Bone marrow (tissue), 2 donors: ENCODE measurements around the gene FOXP1.

Source experiments
- DNase-seq, 2 donors: peaks; one replicate each; lab custom pipeline; 2025; lab: John Stamatoyannopoulos, UW

The FOXP1 gene

DNA sequence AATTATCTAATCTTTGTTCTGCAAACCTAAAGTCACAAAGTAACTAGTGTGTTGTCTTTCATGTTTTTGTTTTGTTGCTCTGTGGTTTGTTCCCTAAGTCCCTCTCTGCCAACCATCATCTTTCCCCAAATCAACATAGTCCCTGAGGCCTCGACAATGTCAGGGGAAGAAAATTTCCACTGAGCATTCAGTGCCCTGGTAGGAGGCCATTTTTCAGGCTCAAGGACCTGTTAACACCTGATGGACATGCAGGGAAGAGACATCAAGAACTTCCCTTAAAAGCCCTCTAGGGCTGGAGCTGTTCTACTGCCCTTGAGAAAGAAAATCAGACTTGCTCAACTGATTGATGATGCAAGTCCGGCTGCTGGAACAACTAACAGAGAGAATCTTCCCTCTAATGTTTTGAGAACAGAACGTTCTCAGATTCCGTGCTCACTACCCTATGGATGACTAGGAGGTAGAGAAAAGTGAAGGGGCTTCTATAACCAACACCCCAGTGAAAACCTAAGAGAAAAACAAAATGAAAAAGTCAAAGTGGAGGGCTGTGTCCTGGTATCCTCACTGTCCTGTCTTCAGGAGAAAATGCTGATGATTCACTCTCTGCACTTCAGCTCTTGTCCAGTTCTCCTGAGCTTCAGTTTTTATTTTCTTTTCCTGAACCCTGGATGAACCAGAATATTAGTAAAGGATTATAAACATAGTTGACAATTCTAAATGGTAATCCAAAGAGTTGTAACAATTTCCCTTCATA lies 373.1 kb downstream of the FOXP1 start:
- peak in 1 of 2 donors; percentile 1 for DNase-seq

DNA sequence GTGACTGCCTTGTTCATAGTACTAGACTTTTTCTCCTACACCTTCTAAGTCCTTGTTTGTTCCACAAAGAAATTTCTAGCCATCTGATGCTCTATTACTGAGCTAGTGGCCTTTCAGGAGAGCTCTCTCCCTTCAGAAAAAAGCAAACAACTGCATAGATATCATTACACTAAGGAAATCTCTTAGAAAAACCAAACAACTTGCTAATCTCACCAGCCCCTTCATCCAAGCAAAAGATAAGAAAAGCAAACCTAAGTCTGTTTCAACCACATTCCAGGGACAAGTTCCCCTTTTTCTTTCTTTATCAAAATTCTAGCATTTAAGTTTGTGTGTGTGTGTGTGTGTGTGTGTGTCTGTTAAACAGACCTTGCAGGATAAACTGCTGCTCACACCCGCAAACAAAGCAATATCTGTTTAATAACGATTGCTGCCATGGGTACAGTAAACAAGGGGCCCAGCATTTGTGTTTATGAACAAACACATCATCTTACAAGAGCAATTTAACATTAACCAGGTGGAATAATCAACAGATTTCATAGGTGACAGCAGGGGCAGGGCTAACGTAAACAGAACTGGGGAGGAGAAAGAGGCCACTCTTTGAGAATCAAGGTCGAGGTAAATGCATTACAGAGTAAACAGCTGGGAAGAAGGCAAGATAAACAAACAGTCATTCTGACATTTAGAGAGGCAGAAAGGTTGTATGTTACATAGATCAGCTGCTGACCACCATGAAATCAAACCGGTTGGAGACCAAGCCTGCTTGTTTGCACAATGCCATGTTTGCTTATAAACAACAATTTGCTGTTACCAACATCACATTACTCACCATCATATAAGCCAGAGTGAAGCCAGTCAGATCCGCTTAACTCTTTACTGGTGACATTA lies 375.1 kb downstream of the FOXP1 start:
- peak in 1 of 2 donors; percentile 61 for DNase-seq

DNA sequence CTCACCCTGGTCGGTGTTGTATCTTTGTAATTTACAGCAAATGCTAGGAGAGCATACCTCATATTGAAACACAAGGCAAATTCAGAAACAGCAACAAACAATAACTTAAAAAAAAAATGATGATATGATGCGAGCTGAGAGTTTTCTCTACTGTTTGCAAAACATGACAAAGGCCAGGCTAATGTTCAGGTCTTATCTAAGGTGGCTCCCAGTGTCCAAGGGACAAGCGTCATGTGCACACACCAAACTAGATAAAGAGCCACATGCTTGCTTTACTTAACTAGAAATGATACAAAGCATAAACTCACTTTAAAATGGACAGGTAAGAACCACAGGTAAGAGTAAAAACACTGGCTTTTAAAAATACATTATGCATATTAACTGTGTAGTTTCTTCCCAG lies 375.9 kb downstream of the FOXP1 start:
- DNase-seq = no peak

DNA sequence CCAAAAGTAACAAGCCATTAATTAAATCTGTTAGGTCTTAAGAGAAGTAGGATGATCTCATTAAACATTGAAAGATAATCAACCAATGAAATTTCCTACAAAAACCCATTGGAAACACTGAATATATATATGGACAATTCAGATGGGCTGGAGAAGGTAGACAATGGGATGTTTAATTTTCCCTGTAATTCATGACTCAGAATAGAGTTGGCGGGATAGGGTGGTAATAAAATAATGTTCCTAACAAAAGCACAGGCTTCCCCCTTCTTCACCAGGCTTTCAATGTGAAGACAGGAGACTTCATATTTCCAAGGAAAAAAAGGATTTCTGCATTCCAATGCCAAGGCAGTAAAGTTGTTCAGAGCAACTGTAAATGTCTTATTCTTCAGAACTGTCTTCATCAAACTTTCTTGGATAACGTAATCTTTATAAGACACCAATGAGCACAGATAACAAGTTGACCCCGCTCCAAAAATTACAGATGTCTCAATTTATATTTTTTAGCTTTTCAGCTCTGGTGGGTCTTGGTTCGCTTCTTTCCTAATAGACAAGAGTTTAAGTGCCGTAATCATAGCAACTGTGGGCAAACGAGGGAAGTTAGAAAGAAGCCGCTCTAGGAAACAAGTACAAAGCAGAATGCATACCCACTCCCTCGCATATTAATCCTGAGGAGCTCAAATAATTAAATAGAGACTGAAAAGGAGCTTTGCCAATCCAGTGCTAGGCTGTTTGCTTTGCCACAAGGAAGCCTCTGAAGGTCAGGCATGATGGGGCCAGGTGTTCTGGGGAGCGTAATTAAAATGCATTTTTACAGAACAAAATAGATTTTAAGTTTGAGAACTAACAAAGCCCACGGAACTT lies 377.0 kb downstream of the FOXP1 start:
- DNase-seq = no peak

DNA sequence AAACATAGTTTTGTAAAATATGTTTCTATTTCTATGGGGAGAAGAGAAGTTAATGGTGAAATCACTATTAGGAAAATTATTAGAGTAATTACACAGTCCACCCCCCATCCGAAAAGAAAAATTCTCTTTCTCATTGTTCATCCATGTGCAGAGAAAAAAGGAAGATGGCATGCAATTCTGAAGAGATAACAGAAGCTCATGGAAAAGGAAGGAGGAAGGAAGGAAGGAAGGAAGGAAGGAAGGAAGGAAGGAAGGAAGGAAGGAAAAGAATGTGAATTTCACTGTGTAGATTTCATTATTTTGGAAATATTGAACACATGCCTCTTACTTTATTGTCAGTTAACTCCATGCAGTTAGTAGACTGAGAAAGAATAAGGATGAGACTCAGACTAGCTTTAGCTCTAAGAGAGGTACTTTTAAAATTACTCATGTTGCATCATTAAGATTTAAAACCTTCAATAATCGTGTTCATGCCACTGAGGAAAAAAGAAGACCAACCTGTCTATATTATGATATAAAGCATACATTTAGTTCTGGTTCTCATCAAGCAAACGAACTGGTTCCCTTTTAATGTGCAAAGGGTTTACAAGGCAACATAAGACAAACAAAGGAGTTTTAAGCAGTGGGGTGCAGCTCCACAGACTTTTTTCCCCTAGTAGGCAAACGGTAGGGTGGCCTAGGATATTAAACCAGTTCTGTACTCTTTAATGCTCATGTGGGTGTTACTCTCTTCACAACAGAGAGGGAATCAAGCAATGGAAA lies 379.6 kb downstream of the FOXP1 start:
- DNase-seq = no peak

DNA sequence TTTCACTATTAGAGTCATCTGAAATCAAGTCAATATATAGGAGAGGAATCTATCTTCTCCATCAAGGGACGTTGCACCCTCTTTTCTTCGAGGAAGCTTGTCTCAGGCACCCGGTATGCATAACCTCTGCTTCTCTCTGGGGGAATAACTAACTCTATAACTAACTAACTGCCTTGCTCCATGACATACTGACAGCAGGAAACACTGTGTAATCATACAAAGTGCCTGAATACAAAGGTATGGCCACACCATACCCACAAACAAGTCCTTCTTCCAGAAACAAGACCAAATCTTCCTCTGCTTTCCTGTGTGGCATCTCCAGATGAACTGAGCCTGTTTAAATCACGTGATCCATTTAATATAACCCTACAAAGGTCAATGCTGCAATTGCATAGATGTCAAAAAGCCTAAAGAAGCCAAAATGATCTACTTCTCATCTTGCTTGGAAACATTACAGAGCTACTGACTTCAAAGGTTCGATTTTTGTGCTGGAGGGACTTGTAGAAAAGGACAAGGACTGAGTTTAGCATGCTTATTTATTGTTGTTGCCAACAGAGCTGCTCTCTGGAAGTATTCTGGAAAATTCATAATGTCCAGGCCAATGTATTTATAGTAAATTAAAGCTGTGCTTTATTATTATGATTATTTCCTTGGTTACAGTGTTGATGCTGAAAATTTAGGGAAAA lies 380.5 kb downstream of the FOXP1 start:
- DNase-seq = no peak

DNA sequence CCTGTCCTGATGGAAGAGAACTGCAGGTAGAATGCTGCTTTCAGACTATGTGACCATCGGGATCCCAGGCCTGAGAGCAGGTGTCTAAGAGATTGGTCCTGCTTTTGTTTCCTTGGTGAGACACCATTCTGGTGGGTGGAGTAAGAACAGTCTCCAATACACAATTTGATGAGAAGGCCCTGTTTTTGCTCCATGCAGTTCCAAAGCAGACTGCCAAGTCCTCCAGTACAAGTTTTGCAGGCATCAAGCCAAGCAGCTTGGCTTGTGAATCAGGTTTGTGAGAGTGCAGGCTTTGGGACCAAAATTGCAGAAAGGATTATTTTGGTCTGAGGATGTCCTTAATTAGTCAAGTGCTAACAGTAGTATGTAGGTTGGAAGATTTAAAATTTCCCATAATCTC lies 381.6 kb downstream of the FOXP1 start:
- DNase-seq = no peak

DNA sequence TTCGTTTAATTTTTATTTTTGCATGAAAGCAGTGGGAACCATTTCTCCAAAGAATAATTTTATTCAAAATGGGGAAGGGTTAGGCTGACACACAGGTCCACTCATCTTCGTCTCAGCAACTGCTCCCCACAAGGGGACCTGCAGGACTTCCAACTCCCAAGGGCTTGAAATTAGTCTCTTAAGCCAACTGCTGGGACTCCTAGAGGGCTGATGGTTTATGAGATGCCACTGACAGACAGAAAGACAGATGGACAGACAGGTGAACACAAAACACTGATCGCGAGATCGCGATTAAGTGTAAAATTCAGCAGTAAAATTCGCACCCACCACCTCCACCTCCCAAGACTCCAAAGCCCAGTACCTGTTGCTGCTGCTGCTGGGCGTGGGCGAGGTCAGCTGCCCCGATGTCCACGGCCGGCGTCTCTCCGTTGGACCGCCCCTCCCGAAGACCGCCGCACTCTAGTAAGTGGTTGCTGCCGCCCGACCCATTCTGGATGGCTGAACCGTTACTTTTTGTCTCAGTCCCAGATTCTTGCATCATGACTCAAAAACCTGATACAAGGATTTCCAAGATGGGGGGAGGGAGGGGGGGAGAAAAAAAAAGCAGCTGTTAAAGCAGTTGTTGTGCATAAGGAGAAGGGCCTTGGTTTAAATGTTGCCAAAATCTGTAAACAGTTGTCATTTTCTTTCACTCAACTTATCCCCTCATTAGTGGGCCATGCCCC lies 385.5 kb downstream of the FOXP1 start:
- no peak for DNase-seq

DNA sequence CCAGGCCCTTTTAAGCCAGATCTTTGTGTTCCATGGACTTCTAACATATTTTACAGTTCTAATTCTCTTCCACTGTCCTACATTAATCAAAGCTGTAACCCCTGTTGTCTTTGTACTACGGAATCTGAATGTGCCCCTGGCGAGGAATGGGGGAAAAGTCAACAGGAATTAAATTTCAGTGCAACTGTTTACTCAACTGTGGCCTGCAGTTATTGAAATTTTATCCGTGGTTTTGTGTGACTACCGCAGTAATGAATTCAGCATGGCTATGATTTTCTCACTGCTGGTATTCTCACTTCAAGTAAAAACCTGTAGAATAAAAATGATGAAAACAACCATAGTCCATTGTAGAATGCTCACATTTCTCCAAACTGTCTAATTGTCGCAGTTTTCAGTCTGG lies 388.0 kb downstream of the FOXP1 start:
- DNase-seq = no peak

DNA sequence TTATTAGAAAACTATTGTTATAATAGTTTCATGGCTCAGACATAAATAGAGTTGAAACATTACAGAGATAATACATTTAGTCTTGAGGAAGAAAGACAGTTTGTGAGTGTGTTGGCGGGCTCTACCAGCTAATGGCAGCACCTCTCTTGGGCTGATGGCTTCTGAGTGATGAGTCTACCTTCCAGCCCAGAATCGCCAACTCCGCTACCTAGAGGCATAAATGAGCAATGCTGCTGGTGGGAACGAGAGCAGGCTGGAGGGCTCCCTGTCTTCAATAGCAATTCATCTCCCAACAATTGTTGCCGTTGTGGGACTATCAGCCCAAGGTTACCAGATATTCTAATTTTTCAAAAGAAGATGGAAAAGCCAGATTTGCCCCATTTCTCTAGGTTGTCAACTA lies 388.7 kb downstream of the FOXP1 start:
- DNase-seq = no peak

DNA sequence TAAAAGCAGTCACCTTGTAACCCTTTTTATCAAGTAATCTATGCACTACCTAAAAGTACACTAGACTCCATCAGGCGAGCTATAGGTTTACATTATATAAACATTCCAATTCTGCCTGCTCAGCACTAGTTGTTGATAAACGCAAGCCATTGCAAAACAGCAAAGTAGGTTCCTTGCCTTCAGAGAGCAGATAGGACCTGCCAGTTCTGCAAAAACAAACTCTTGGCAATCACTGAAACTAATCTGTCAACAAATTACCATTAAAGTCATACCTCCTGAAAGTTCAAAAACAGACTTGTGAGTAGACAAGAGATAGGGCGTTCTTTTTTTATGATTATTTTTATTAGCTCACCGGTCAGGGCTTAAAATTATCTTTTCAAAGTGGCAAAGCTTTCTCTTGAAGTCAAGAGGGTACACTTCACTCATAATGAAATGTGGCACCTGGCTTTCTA lies 392.5 kb downstream of the FOXP1 start:
- no peak for DNase-seq

DNA sequence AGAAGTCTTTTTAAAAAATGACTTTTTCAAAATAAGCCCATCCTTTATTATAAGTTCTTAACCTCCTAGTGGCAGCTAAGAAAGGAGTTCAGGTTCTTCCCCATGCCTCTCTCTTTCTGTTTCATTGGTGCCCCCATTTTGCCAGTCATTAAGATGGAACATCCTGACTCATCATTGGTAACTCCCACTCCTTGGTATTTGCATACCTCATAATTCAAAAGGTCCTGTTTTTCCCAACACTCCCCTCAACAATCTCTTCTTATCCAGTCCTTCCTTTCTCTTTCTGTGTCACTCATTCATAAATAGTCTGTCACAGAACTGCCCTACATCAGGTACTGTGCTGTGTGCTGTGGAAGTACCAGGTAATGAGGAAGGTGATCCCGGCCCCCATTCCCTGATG lies 394.0 kb downstream of the FOXP1 start:
- no peak for DNase-seq

DNA sequence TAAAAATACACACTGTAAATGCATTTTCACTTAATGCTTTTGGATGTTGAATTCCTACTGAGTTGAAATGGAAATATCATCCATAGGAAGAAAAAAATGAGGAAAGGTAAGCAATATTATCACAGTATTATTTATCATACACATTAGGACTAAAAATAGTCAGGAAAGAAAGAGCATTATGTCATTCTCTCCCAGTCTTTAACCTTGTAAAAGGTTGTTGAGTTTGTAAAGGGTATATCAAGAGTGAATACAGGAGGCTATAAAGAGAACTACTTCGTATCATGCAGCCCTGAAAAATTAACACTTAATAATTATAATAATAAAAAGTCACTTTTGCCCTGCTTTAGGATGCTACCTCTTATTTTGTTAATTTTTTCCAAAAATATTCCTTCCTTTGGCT lies 395.8 kb downstream of the FOXP1 start:
- DNase-seq = no peak

DNA sequence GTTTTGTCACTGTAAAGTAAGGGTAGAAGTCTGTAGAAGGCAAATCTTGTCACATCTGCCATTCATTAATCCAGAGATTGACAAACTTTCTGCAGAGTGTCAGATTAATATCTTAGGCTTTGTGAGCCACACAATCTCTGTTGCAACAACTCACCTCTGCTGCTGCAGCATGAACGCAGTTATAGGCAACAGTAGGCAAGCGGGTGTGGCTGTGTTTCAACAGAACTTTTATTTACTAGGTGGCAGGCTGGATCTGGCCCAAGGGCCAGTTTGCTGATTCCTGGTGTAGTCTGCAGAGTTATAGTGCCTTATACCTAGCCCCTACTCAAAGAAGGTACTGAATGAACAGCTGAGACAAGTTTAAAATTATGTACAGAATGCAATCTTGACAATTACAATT lies 396.7 kb downstream of the FOXP1 start:
- DNase-seq = no peak

DNA sequence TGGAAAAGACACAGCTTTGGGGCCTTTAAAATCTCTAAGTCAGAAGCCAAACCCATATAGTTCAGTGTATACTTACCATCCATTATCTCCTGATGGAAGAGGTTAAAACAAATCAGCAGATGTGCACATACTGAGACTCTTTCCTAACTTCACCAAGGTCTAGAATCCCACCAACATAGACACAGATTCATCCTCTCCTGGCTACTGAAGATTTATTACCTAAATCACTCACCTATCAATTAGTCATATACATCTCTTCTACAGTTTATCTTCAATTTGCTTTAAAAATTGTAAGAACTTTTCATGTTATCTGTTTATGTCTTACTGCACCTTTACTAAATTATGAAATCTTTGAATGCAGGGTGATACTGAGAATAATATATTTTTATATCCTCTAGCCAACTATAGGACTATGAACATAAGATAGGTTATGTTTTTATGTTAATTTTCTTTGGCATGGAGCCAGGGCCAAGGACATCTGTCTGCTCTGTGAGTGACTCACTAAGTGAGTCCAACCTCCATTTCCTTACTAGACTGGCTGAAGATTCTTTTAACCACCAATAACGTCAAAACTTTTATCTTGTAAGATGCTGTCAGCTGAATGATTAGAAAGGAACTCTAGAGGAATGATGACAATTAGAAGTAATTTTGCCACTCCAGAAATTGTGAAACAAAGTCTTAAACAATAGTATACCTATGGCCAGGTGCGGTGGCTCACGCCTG lies 397.6 kb downstream of the FOXP1 start:
- DNase-seq = peak in 1 of 2 donors; percentile 91

DNA sequence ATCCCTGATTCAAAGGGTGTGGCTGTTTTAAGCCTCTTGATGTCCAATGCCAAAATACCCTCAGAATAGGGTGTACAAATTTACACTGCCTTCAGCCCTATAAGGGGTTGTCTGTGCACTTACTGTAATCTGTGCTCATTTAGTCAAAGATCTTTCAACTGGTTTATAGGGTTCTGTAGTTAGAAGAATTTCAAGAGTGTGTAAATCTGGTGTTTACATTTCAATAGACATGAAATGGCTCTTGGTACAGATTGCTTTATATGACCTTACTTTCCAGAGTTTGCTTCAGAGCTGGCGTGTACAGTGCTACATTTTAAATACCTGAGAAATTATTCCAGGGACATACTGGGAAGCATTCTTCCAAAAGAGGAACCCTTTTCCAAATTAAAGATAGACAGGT lies 399.3 kb downstream of the FOXP1 start:
- no peak for DNase-seq

DNA sequence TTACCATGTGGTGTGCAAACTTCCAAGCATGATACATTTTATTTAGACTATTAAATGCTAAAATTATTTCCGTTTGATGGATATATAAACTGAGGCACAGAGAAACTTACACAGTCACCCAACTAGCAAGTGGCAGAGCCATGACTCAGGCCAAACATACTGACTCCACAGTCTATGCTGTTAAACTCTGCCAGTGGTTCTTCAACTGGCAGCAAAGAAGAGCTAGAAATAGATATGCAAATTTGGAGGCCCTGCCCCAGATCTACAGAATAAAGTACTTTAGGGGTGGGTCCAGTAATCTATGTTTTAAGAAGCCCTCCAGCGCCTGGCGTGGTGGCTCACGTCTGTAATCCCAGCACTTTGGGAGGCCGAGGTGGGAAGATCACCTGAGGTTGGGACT lies 400.0 kb downstream of the FOXP1 start:
- no peak for DNase-seq

DNA sequence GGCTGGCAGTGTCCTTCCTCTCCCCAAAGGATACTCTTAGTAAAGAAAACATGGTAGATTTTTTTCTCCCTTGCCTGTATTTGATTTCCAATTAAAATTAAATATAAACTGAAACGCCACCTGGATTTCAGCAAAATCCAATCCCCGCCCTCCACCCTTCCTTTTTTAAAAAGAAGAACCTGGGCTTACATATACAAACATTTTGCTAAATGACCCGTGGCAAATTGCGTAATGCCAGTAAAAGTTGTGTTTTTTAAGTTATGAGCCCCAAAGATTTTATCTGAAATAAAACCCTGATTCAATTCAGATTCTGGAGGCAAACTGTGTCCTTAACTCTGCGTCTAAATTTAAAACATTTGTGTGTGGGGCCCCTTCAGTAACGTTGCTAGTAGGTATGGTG lies 403.0 kb downstream of the FOXP1 start:
- no peak for DNase-seq

DNA sequence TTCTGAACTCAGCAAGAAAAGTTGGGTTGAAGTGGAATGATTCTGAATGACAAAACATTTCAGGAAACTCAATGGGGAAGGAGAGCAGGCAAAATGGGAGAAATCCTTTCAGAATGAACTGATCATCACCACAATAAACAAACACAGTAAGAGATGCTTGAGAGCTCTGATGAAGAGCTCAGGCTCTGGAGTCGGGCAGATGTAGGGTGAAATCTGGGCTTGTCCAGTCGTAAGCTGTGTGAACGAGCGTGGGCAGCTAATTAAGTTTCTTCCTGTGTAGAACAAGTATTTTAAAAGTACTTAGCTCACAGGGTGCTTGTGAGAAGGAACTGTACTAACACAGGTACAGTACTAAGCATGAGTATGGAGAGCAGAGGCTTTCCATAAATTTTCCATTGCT lies 406.2 kb downstream of the FOXP1 start:
- DNase-seq = no peak

DNA sequence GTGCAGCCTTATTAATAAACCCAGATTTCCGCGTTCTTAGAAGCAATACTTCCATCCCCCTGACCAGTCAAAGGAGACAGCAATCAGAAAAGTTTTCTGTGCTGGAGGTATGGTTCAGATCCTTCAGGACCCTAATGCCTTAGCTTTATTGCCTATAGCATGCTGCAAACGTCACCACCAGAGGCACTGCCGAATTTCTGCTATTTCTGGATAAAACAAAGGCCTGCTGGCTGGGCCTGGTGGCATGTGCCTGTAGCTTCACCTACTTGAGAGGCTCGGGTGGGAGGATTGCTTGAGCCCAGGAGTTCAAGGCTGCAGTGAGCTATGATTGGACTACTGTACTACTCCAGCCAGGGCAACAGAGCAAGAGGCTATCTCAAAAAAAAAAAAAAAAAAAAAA lies 407.2 kb downstream of the FOXP1 start:
- DNase-seq = no peak
